Gastrocnemius medialis (tissue), 4 donors: ENCODE measurements around the gene PAPSS1.

Source experiments
- POLR2A ChIP-seq, 2 donors: fragments of 450-650 bp; IDR thresholded peaks; one replicate each; pipeline ENCODE4 v1.6.1; 2017; ENCODE audit warnings: antibody characterized with exemption in 2 of 2, mild to moderate bottlenecking in 2 of 2, moderate library complexity in 2 of 2
- TF ChIP-seq, protein P1 (sequence below), 5 experiments: fragments of 450-650 bp in 3 of 5; fragments of 200-600 bp in 2 of 5; sonication (generic) in 2 of 5; IDR thresholded peaks in 4 of 5; conservative IDR thresholded peaks in 1 of 5; 1 replicate in 4 of 5; 2 replicates in 1 of 5; pipeline ENCODE4 v1.5.1; 2016 to 2019; ENCODE audit warnings: antibody characterized with exemption in 5 of 5, mild to moderate bottlenecking in 3 of 5, moderate library complexity in 3 of 5

DNA sequence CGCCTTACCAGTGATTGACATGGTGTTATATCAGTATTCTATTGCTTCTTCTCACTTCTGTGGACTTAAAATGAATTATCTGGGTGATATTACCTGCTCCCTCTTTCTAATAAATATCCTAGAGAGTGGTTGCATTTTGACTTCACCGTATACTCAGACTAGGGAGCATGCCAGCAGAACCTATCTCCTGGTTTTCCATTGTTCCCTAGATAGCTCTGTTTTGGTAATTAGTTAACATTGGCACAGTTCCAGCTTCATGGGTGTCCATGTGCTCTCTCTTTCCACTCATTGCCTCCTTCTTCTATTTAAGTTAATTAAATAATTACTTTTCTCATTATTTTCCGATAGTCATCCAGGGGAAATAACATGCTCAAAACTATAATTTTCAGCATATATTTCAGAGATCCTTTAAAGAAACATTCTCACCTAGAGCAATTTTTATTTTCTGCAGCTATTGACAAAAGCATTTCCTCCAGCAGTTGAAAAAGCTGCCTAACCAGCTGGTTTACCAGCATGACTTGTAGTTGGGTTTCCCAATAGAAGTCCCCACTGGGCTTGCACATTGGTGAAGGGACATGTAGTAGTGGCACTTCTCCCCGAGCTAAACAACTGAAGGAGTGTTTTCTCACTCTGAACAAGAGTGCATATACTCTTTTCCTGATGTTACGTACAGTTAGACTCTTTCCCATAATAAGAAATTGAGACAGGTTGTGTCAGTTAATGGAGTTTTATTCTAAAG lies 27.9 kb upstream of the PAPSS1 start:
- no peak for TF ChIP-seq POLR2A (IDR thresholded peaks at IDR 0.05)
- TF ChIP-seq, protein P1, sequence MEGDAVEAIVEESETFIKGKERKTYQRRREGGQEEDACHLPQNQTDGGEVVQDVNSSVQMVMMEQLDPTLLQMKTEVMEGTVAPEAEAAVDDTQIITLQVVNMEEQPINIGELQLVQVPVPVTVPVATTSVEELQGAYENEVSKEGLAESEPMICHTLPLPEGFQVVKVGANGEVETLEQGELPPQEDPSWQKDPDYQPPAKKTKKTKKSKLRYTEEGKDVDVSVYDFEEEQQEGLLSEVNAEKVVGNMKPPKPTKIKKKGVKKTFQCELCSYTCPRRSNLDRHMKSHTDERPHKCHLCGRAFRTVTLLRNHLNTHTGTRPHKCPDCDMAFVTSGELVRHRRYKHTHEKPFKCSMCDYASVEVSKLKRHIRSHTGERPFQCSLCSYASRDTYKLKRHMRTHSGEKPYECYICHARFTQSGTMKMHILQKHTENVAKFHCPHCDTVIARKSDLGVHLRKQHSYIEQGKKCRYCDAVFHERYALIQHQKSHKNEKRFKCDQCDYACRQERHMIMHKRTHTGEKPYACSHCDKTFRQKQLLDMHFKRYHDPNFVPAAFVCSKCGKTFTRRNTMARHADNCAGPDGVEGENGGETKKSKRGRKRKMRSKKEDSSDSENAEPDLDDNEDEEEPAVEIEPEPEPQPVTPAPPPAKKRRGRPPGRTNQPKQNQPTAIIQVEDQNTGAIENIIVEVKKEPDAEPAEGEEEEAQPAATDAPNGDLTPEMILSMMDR (IDR thresholded peaks at IDR 0.05 in 4 of 5, conservative IDR thresholded peaks at IDR 0.05 in 1 of 5), result no peak
